Upper lobe of right lung (tissue), 1 donor: ENCODE measurements around the gene NRP2. TPM values are rescaled to one million over a fixed set of nuclear protein-coding genes. Genes with fewer than 3 reads are reported as not detected.
A peak's percentile ranks its signal among the peaks of the same experiment; 100 is the strongest.

Experiments used
- ATAC-seq: fragments of 200-7000 bp; cut with Tn5 transposase; one replicate; pipeline ENCODE4 v1.9.1; 2020; ENCODE audit warnings: mild to moderate bottlenecking, moderate library complexity
- DNase-seq: peaks from one replicate; pipeline ENCODE4 v3.0.0-alpha.2; 2020
- H3K27ac ChIP-seq: fragments of 200-600 bp; one replicate; pipeline ENCODE4 v1.8.0; 2022
- H3K27me3 ChIP-seq: fragments of 200-600 bp; one replicate; pipeline ENCODE4 v1.8.0; 2022; ENCODE audit warnings: mild to moderate bottlenecking
- H3K36me3 ChIP-seq: fragments of 200-600 bp; one replicate; pipeline ENCODE4 v1.8.0; 2022
- H3K4me1 ChIP-seq: fragments of 200-600 bp; one replicate; pipeline ENCODE4 v1.8.0; 2022
- H3K4me3 ChIP-seq: fragments of 200-600 bp; one replicate; pipeline ENCODE4 v1.8.0; 2022; ENCODE audit warnings: mild to moderate bottlenecking
- H3K9me3 ChIP-seq: fragments of 200-600 bp; one replicate; pipeline ENCODE4 v1.8.0; 2022
- intact Hi-C: fragments of 100-400 bp; cut with DNase I; formaldehyde crosslinking; loops from one replicate; pipeline ENCODE4 v1.11.0; 2022
- total RNA-seq: library from RNA; stranded (reverse); fragmentation: NEBNext Ultra II Directional; extraction: Animal tissue kit (Norgen Biotek cat#: 25700); gene quantifications from one replicate; pipeline ENCODE4 v1.2.1, GENCODE V29; 2021
- TF ChIP-seq, protein P1 (sequence below): fragments of 200-600 bp; IDR thresholded peaks from one replicate; pipeline ENCODE4 v1.8.0; 2022; ENCODE audit warnings: antibody characterized with exemption
- donor health status: DM: no; HTN: yes; CAD: no; lungs with severe emphysema.

NRP2 gene
- total RNA-seq, 1 donor from 2014 or later, result 75.3 TPM

DNA sequence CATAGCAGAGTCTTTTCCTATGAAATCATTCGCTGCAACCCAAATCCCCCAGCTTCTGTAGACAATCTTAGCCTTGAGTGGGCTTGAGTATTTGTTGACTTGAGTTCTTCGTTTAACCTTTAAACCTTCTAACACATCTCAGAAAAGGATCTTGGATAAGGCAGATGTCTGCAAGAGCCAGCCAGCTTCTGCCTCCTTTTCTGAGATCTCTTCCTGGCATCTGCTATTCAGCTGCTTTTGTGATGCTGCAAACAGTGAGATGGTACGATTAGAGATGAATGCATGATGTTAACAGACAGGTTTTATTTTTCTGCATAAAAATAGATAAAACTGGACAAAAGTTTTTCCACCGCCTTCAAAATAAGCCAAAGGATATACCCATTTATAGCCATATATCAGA lies 37.5 kb downstream of the NRP2 start:
- no peaks in the 10 kb centered on the region for H3K27me3 ChIP-seq
- DNase-seq (no peak), ATAC-seq (no peak)
- no peak overlapping the region for H3K4me3 ChIP-seq
- H3K4me1 ChIP-seq, result peaks cover 12% of the 10 kb centered on the region
- H3K9me3 ChIP-seq, result no peaks in the 10 kb centered on the region
- H3K36me3 ChIP-seq, result peaks cover 22% of the 10 kb centered on the region
- H3K27ac ChIP-seq, result no peak overlapping the region
- TF ChIP-seq, protein P1, sequence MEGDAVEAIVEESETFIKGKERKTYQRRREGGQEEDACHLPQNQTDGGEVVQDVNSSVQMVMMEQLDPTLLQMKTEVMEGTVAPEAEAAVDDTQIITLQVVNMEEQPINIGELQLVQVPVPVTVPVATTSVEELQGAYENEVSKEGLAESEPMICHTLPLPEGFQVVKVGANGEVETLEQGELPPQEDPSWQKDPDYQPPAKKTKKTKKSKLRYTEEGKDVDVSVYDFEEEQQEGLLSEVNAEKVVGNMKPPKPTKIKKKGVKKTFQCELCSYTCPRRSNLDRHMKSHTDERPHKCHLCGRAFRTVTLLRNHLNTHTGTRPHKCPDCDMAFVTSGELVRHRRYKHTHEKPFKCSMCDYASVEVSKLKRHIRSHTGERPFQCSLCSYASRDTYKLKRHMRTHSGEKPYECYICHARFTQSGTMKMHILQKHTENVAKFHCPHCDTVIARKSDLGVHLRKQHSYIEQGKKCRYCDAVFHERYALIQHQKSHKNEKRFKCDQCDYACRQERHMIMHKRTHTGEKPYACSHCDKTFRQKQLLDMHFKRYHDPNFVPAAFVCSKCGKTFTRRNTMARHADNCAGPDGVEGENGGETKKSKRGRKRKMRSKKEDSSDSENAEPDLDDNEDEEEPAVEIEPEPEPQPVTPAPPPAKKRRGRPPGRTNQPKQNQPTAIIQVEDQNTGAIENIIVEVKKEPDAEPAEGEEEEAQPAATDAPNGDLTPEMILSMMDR, result no peak
- intact Hi-C loops, result no loop called here

DNA sequence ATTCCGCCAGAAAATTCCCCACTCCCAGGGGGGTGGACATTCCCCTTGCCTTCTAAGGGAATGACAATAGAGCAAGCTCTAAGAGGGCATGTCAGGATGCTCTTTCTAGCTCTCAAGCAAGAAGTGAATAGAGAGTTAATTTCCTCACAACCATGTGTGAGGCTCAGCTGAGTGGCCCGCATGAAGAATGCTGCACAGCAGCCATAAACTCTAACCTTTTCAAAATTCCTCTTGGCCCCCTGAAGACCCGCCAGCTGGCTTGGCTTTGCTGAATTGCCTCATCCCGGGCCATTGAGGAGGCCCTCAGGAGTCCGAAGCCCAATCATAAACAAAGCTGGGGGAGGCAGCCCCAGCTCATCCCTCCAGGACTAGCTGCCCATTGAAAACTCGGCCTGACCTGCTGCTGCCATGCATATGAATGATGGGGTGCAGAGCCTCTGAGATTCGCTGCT lies 38.2 kb downstream of the NRP2 start:
- H3K27ac ChIP-seq, result no peak overlapping the region
- intact Hi-C loops, result no loop called here
- H3K9me3 ChIP-seq, result no peaks in the 10 kb centered on the region
- DNase-seq, result no peak
- no peaks in the 10 kb centered on the region for H3K27me3 ChIP-seq
- H3K36me3 ChIP-seq, result peaks cover 28% of the 10 kb centered on the region
- peaks cover 8% of the 10 kb centered on the region for H3K4me1 ChIP-seq
- TF ChIP-seq, protein P1, result no peak
- H3K4me3 ChIP-seq, result no peak overlapping the region
- ATAC-seq, result no peak

DNA sequence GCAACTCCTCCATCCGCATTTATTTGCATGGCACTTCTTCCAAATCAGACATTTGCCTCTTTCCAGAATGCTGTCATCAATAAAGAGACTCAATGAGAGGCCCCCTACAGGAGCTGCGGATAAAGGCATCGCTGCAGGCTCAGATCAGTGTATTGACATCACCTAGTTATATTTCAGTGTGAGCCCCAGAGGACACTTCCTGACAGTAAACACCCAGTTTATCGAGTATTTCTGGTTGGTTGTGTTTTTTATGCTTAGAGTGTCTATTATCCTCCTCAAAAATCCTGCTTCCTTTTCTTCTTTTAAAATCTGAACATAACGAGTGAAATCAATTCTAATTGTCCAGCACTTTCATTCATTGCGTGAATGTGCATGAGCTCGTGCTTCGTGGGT lies 38.8 kb downstream of the NRP2 start:
- no peaks in the 10 kb centered on the region for H3K9me3 ChIP-seq
- TF ChIP-seq, protein P1, result peak; percentile 15
- intact Hi-C loops, result no loop called here
- H3K27me3 ChIP-seq, result no peaks in the 10 kb centered on the region
- DNase-seq (no peak), ATAC-seq (no peak)
- peaks cover 34% of the 10 kb centered on the region for H3K36me3 ChIP-seq
- peaks cover 8% of the 10 kb centered on the region for H3K4me1 ChIP-seq
- no peak overlapping the region for H3K4me3 ChIP-seq
- H3K27ac ChIP-seq, result no peak overlapping the region

DNA sequence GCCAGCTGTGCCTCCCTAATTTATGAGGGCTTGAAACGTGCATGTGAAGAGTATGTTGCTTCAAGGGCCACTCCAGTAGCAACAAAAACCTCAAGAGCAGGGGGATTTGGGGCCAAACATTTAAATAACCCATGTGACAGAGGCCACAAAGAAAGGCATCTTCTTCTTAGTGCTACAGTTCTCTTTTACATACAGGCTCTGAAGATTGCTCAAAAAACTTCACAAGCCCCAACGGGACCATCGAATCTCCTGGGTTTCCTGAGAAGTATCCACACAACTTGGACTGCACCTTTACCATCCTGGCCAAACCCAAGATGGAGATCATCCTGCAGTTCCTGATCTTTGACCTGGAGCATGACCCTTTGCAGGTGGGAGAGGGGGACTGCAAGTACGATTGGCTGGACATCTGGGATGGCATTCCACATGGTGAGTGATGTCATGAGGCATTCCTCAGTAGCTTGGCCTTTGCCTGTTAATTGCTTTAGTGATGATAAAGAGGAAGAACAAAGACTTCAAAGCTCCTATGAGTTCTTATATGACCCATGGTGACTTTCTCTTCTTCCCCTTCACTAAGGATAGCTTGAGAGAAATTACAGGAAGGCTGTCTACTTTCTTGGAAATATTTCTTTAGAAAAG lies 40.1 kb downstream of the NRP2 start:
- no peaks in the 10 kb centered on the region for H3K27me3 ChIP-seq
- H3K27ac ChIP-seq, result no peak overlapping the region
- intact Hi-C loops, result no loop called here
- no peak overlapping the region for H3K4me3 ChIP-seq
- peaks cover 48% of the 10 kb centered on the region for H3K36me3 ChIP-seq
- H3K4me1 ChIP-seq, result peaks cover 7% of the 10 kb centered on the region
- ATAC-seq, result no peak
- no peaks in the 10 kb centered on the region for H3K9me3 ChIP-seq
- TF ChIP-seq, protein P1, result no peak
- no peak for DNase-seq

DNA sequence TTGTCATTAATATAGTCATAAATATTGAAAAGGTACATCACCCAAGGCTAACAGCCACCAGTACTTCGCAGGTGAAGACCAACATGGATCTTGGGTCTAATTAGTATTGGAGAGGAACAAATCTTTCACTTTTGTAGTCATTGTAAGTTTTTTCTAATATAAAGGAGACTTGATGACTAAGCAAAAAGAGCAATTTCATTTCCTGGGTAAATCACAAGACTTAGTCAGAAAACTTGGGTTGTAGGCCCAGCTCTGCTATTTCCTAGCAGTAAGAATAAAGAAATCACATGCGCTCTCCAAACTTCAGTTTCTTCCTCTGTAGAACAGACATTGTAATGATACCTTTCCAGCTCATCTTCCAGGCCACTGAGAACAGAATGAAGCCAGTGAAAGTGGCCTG lies 40.9 kb downstream of the NRP2 start:
- DNase-seq (no peak), ATAC-seq (no peak)
- H3K9me3 ChIP-seq, result no peaks in the 10 kb centered on the region
- no peaks in the 10 kb centered on the region for H3K27me3 ChIP-seq
- no peaks in the 10 kb centered on the region for H3K4me1 ChIP-seq
- TF ChIP-seq, protein P1, result no peak
- intact Hi-C loops, result no loop called here
- peaks cover 55% of the 10 kb centered on the region for H3K36me3 ChIP-seq
- no peak overlapping the region for H3K4me3 ChIP-seq
- H3K27ac ChIP-seq, result no peak overlapping the region

DNA sequence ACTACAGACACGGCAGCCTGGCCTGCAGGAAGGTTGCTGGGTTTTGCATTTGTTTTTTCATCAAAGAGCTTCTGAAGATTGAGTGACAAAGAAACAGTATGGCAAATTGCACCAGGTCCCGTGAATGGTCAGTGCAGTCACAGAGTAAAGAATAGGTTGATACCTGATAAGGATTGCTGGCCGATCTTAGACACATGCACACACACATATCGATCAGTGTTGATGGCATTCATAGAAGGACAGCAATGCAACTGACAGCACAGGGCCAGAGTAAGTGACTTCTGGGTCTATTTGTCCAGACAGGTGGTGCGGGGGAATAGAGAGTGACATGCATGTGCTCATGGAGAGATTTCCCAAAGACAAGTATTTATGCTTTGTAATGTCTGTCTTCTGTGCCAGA lies 42.8 kb downstream of the NRP2 start:
- Histone ChIP-seq H3K4me3 (no peak overlapping the region), H3K4me1 (no peaks in the 10 kb centered on the region), H3K9me3 (no peaks in the 10 kb centered on the region), H3K27ac (no peak overlapping the region), H3K27me3 (no peaks in the 10 kb centered on the region), H3K36me3 (peaks cover 69% of the 10 kb centered on the region)
- intact Hi-C loops, result no loop called here
- DNase-seq (no peak), ATAC-seq (no peak)
- TF ChIP-seq, protein P1, result no peak
